Activated gamma-delta T cell treated with Interleukin-2 at 50 U/mL for 16 hours (primary cell): Measurements from ENCODE around the gene ZFP90.
"Not testable (repeated sequence)": the region's sequence is repeated elsewhere in the genome, so short reads cannot be mapped to it uniquely, and the experiment has no call there.

Experiments used
- DNase-seq: peaks from one replicate; pipeline ENCODE4 v3.0.0-alpha.2; 2020

Gene ZFP90

DNA sequence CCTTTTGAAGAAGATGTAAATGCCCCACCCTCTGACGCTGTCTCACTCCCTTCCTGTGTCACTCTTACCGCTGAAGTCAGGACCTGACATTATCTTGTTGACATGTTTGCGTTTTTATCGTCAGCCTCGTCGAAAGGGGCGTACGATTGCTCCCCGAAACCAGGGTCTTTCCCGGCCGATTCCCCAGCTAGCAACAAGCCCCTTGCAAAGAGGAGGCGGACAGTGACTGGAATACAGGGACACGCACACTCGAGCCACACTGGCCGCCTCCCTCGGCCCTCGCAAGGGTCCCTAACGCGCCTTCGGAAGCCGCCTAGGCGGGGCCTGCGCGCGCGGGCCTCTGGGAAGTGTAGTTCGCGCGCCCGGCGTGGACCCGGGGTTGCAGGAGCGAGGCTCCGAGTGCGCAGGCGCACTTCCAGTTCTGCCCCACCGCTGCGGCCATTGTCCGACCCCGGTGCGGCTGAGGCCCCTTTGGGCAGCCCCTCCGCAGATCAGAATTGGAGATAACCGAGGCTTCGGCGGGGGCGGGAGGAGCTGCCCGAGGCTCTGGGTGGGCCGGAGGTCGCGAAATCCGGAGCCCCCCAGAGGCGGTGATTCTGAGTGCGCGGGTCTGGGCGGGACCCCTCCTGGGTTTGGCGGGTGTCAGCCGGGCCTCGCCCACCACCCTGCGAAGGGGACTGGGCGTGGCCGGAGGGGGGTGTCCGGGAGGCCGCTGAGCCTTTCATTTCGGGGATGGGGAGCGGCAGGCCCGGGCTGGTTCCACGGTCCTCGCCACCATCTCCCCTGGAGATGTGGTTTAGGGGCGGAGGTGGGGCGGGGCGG is at the start of gene ZFP90:
Gene ZFP90 (plus strand): TSS at position 412 of the 822 bp plus-strand sequence. CDS start 502 bp downstream, outside the sequence.
- DNase-seq, result peak; percentile 78

DNA sequence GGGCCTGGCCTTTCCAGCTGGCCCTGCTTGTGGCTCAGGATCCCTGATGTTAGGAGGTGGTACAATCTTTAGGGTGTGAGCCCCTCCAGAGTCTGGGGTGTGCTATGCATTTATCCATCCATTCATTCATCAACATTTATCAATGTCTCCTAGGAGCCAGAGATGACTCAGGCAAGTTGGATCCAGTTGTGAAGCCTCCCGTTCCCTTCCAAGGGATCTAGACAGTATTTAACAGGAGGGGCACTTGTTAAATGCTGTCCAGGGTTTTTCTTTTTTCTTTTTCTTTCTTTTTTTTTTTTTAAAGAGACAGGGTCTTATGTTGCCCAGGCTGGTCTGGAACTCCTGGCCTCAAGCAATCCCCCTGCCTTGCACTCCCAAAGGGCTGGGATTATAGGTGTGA is 48.7 kb upstream of the ZFP90 start:
- DNase-seq, result no peak

GRCh38 chr16:68490829-68491575 is 48.1 kb upstream of the ZFP90 start:
- DNase-seq, result no peak

- DNase-seq, result no peak
Observed at GRCh38 chr16:68491576-68491950, 47.5 kb upstream of the ZFP90 start.

- DNase-seq, result no peak
Observed at GRCh38 chr16:68492151-68492542, 46.9 kb upstream of the ZFP90 start.

DNA sequence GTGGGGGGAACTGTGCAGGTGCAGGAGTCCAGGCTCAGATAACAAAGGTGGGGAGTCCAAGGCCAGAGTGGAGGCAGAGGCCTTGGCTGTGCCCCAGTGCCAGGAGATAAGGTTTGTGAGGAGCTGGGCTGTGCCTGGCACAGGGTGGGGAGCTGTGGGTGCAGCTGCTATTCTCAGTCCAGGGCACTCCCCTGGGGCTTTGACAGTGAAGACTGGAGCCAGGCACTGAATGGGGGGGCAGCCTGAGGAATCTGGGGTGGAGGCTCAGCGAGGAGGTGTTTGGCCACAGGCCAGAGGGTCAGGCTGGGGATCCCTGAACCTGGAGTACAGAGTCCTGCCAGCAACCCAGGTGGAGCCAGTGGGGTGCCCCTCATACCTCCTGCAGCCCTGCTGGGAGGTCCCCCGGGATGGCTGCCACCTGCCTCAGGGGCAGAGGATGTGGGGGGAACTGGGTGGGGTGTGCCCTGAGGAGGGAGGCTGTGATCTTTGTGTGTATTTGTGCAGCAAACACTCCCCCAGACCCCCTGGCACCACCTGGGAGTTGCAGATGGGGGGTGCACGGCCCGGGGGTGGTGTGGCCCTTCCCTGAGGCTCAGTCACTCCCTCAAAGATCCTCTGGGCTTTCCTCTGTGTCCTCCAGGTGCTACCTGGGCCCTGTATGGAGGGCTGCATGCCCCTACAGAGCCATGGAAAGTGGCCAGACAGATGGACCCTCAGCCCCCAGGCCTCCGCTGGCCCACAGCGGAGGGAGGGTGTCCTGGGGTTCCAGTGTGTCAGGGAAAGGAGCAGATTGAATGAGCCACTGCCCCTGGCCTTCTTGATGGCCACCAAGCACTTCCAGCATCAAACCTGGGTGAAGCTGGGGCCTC is 46.3 kb upstream of the ZFP90 start:
- DNase-seq, result no peak

DNA sequence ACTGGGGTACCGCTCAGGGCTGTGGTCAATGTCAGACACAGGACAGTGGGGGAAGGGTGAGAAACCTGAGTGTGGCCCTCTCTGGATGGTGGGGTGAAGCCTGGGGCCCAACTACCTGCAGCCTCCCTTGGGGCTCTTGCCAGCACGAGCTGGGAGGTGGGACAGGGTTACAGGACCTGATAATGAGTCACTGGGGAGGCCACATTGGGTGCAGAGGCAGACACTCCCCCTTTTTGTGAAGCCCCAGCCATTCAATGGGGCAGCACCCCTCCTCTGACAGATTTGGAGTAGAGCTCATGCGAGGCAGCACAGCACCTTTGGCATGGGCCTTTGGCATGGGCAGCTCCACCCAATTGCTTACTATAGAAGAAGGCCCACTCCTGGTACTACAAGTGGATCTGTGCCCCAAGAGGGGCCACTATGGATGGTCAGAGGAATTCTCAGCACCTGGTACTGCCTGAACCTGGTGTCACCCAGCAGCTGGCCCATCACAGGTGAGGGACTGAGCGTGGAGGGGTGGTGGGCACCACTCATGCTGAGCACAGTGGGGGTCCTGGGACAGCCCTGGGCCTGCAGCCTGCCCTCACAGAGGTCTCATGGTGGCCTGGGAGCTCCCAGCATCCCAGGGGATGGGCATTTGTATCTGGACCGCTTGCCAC is 45.5 kb upstream of the ZFP90 start:
- no peak for DNase-seq

GRCh38 chr16:68494261-68494660 is 44.8 kb upstream of the ZFP90 start:
- DNase-seq, result not testable (repeated sequence)

DNA sequence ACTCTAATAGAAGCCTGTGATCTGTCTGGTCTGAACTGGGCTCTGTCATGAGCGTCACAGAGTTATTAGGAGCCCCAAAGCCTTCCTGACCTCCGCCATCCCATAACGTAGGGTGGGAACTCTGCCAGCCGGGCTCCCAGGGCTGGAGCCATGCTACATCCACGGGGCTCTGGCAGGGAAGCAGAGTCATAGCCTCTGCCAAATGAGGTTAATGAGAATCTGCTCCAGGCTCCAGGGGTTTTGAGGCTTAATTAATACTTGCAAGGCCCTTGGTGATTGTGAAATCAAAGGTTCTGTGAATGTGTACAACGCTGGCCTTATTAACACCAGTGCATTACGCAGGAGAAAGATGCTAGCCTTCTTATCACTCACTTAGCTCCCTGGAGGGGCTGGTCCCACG is 42.4 kb upstream of the ZFP90 start:
- DNase-seq, result no peak

DNA sequence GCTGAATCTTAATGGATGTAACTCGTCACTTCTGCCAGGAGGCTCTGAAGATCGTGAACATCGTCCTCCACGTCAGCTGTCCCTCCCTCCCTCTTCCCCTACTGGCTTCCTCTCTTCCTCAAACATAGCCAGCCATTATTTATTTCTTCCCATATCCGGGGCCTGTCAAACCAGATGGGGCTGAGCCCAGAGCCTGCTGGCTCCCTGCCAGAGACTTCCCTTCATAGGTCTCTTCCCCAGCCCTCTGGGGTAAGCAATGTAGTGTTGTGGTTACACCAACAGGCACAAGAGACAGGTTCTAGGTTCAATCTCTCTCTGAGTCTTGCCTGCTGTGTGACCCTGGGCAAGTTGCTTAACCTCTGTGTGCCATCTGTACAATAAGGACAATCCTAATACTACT is 40.1 kb upstream of the ZFP90 start:
- DNase-seq, result no peak

GRCh38 chr16:68503334-68503733 is 35.8 kb upstream of the ZFP90 start:
- no peak for DNase-seq

GRCh38 chr16:68504066-68504465 is 35.0 kb upstream of the ZFP90 start:
- no peak for DNase-seq

GRCh38 chr16:68506331-68507053 is 32.6 kb upstream of the ZFP90 start:
- DNase-seq, result no peak

DNA sequence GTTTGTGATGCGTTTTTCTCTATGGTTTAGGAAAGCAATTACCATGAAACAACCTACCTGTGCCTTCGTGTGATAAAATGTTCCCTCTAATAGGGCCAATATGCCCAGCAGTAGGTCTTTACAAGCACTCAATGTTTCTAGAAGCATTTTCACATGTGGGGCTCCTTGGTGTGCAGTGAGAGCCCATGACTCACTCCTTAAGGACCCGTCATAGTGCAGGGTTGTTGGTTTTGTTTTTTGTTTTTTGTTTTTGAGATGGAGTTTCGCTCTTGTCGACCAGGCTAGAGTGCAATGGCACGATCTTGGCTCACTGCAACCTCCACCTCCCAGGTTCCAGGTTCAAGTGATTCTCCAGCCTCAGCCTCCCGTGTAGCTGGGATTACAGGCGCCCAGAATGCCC is 31.1 kb upstream of the ZFP90 start:
- no peak for DNase-seq

DNA sequence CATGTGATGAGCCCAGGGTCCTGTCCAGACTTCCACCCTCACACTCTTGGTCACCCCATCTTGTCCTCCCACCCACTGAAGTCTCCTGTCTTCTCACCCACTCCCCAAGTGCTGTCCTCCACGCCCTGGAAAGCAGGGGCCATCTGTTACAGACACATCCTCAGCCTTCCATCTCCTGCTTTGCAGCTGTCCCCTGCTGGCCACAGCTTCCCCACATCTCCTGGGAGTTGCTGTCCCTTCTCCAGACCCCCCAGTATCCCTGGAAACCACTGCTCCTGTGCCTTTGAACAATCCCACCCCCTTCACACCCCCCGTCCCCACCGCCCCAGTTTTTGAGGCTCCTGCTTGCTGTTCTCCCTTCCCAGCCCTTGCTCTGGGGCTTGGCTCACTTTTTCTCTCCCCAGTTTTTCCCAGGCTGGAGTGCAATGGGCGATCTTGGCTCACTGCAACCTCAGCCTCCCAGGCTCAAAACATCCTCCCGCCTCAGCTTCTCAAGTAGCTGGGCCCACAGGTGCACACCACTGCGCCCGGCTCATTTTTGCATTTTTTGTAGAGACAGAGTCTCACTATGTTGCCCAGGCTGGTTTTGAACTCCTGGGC is 30.4 kb upstream of the ZFP90 start:
- DNase-seq, result no peak

- no peak for DNase-seq
Observed at GRCh38 chr16:68509381-68509780, 29.7 kb upstream of the ZFP90 start.

GRCh38 chr16:68510775-68511174 is 28.3 kb upstream of the ZFP90 start:
- no peak for DNase-seq

GRCh38 chr16:68512183-68512582 is 26.9 kb upstream of the ZFP90 start:
- DNase-seq, result no peak

DNA sequence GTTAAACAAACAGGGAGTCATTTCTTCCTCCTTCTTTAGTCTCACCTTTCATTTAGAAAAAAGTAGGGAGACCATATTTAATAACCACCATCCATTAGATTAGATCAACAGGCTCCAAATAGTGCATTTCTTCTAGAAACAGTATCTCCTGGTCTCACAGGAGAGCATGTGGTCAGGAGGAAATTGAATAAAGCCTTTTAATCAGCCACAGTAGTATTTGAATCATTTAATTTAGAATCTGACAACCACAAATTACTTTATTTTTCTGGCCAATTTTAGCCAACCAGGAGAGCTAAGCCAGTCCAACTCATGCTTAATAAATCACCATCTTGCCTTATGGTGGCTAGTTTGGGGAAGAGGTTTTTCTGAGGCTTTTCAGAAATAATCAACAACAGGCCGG is 26.3 kb upstream of the ZFP90 start:
- no peak for DNase-seq

DNA sequence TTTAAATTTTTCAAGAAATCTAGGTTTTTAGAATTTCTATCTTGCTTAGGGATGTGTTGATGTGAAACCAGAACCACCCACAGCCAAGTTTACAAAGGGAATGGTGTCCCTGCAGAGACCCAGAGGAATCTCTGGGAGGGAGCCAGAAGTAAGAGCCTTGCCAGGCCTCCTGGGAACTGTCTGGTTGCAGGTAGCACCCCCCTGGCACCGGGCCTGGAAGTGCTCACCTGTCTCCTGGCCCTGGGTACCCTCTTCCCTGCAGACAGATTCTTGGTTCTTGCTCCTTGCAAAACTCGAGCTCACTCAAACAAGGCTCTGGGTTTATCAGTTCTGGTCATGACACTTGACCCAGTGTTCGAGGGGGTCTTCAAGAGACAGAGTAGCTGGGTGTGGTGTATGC is 24.6 kb upstream of the ZFP90 start:
- DNase-seq, result no peak

DNA sequence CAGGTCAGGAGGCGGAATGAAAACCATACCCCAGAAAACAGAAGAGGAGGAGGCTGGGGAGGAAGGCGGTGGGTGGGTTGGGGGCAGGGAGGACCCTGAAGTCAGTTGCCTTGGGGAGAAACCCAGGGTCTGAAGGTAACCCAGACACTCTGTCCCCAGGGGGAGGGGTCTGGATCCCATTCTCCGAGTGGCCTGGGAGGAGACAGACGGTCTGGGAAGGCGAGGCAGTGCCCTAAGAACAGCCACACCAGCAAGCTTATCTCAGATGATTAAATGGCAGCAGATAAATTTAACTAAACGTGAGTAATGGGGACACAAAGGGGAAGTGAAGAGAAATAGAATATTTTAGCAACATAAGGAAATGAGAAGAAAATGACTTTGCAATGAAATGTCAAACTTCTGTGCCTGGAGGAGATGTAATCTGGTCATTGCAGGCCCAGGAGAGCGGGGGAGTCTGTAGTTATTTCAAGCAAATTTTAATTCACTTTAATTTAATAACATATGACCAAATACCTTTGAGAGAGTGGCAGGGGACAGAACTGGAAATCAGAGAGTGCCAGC is 21.4 kb upstream of the ZFP90 start:
- DNase-seq, result no peak
